T-helper 1 cell treated with Interleukin-12 subunit alpha and Interleukin-12 subunit beta and Interleukin-4 antibody, amounts not matched to agents 30 ng/mL and 1 ng/mL, for 36 hours (primary cell): ENCODE measurements around the gene FKBP4. TPM values are rescaled to one million over a fixed set of nuclear protein-coding genes. Genes with fewer than 3 reads are reported as not detected.

Experiments used
- intact Hi-C: fragments of 100-400 bp; cut with micrococcal nuclease; formaldehyde crosslinking; loops from one replicate; pipeline ENCODE4 v1.15.1; 2024
- total RNA-seq: library from RNA; stranded (reverse); gene quantifications from 2 replicates; pipeline ENCODE4 v1.2.3, GENCODE V29; 2022

The FKBP4 gene
- total RNA-seq, 1 donor from 2014 or later, result 81.5 TPM

DNA sequence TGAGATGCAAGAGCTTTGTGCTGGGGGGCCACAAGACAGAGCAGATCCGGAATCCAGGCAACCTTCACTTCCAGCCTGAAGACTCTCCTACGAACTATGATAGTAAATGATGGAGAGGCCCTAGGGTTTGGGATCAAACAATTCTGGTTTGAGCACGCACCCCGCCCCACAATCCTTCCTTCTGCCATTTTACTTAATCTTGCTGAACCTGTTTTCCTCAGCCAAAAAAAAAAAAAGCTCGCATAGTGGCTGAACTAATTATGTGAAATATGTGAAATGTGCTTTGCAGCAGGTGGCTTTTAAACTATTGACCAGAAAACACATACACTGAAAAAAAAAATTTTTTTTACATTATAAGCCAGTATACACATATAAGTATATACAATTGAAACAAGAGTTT lies 17.0 kb downstream of the FKBP4 start:
- intact Hi-C loops, result loop anchor here (1.0 to 5.0 kb wide), 11 partner anchors 18 to 1727 kb away; partner anchors contain the start of genes DCP1B, FBXL14, FKBP4 and PARP11

DNA sequence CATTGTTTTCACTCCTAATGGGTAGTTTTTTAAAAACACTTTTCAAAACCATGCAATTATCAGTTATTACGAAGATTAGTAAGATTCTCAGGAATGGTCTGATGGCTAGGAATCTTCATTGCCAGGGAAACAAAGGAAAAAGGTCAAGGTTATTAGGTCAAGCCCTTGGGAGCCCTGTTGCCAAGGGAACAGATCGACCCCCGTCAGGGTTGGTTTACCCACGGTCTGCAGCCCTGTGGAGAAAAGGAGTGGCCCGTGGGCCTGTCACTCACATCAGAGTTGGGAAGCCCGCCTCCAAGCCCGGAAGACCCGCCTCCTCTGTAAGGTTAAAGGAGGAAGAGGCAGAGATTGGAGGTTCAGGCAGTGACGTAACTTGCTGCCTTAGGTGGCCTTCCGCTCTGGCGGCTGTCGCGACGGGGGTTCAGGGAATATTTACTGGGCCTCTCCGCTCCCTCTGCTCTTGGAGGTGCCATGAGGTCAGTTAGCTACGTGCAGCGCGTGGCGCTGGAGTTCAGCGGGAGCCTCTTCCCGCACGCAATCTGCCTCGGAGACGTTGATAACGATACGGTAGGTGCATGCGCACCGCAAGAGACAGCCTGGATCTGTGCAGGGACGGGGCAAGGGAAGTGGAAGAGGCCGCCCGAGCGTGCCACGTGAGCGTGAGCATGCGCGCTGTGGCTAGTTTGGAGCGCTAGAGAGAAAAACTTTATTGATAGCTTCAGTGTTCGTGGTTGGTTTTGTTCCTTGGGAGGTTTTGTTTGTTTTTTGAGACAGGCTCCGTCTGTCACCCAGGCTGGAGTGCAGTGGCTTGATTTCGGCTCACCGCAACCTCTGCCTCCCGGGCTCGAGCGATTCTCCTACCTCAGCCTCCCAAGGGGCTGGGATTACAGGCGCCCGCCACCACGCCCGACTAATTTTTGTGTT lies 17.8 kb downstream of the FKBP4 start, which contains the start of gene ITFG2:
TSS of gene ITFG2 (plus strand) at position 379 of the 924 bp plus-strand sequence. CDS start at position 472, 93 bp downstream.
- intact Hi-C loops, result loop anchor here (1.0 to 5.0 kb wide), 15 partner anchors 18 to 1726 kb away; partner anchors contain the start of genes DCP1B, FBXL14, FKBP4 and FOXM1

DNA sequence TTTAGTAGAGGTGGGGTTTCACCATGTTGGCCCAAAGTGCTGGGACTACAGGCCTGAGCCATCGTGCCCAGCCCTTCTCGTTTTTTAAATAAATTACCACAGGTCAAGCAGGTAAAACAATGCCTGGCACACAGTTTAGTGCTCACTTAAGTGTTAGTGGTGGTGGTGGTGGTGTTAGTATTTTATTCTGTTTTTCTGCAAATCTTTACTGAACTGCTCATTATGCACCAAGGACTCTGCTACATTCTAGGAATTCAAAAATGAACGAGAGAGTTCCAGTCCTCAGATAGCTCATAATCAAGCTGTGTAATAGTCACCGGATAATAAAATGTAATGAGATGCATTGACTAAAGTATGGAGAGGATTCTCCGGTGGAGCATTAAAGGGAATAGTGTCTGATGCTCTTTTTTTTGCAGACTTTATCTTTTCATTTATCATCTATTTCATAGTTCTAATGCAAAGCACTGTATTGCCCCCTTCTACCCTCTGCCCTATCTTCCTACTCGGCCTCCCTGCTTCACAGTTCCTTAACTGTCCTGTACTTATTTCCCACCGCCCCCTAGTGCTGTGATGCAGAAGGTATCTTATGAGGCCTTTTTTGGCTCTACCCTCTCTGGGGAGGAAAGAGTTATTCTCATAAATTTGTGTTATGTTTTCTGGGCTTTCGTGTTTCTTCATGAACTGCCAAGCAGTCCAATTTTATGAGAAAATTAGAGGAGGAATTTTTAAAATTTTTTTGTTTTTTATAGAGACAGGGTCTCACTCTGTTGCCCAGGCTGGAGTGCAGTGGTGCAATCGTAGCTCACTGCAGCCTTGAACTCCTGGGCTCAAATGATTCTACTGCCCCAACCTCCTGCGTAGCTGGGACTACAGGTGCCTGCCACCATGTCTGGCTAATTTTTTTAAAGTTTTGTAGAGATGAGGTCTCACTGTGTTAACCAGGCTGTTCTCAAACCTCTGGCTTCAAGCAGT lies 18.7 kb downstream of the FKBP4 start:
- intact Hi-C loops, result loop anchor here (1.0 to 5.0 kb wide), 8 partner anchors 61 to 1725 kb away; partner anchors contain the start of genes FBXL14, FOXM1, PARP11 and RAD51AP1

DNA sequence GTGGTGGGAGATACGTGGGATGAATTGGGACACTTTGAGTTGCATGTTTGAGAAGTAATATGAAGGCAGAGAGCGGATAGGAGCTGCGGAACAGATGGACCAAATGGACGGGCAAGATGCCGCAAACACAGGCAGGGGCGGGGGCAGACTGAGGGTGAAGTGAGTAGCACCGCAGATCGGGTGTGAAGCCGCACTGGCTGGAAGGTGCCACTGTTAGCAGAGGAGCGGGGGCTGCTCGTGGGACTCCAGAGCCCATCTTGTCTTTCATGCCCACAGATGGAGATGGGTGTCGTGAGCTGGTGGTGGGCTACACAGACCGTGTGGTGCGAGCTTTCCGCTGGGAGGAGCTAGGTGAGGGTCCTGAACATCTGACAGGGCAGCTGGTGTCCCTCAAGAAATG lies 25.0 kb downstream of the FKBP4 start:
- intact Hi-C loops, result no loop called here

DNA sequence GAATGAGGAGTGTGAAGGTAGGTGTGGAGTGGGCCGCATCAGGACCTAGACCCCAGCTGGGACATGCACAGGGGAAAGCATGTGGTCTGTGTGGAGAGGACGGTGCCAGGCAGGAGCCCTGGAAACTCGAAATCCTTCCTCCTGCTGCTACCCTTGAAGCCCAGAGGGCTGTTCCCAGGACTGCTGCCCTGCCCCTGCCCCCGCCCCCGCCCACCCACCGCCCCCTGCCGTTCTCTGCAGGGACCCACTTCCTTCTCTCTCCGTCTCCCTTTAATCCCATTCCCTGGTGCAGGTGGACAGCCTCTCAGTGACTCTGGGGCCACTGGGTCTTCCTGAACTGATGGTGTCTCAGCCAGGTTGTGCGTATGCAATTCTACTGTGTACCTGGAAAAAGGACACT lies 25.7 kb downstream of the FKBP4 start:
- intact Hi-C loops, result no loop called here

DNA sequence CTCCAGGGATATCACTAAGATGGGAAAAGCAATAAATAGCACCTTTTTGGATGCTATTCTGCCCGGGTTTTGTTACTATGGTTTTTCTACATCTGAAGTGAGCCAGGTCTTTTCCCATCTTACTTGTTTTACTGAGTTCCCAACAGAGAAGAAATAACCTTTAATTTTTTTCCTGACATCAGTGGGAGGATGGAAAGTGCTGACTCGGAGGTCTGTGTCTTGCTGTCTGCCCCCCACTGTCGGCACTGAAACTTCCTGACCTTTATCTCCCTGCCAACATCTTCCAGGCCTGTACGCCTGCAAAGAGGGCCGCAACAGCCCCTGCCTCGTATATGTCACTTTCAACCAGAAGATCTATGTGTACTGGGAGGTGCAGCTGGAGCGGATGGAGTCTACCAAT lies 28.7 kb downstream of the FKBP4 start:
- intact Hi-C loops, result no loop called here

DNA sequence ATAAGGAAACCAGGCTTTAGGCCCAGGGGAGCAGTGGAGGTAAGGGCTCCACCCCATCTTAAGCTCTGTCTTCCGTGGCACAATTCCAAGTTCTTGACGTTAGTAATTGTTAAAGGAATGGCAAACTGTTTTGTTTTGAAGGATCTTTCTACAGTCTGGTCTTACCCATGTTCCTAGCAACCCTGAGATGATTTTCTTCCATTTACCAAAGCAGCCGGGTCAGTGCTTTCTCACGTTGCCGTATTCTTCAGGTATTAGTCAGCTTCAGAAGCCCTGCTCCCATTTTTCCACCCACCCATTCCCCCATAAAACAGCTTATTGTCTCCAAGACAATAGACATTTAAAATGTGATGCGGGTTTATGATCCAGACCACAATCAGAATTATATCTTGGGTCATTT lies 29.8 kb downstream of the FKBP4 start:
- intact Hi-C loops, result no loop called here

DNA sequence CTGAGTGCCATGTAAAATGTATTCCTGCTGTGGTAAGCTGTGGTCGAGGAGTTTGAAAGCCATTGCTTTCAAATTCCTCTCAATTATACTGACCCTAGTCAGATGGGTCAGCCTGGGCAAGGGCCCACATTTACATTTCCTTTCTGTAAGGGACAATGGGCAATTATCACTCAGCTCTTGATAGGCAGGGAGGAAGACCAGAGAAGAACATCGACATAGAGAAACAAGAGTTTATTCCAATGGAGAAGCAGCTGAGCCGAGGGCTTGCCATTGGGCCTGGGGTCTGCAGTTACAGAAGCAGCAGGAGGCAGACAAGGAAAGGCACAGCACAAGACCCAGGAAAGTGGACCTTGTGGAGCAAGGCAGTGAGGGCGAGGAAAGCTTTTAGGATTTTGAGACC lies 30.4 kb downstream of the FKBP4 start:
- intact Hi-C loops, result no loop called here

DNA sequence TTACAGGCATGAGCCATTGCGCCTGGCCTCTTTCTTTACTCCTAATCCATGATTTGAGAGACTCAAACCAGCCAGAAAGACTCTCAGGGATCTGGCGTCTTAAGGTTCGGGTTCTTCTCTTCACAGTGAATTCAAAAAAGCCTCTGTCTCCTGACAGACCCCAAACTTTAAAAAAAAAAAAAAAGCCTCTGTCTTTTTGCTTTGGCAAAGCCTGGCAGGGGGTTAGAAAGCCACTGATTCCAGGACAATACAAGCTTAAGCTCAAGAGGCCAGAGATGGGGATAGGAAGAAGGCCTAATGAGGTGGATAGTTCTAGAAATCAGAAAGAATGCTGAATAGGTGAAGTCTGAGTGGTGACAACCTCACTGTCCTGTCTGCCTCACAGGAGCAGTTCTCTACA lies 31.3 kb downstream of the FKBP4 start:
- intact Hi-C loops, result no loop called here

DNA sequence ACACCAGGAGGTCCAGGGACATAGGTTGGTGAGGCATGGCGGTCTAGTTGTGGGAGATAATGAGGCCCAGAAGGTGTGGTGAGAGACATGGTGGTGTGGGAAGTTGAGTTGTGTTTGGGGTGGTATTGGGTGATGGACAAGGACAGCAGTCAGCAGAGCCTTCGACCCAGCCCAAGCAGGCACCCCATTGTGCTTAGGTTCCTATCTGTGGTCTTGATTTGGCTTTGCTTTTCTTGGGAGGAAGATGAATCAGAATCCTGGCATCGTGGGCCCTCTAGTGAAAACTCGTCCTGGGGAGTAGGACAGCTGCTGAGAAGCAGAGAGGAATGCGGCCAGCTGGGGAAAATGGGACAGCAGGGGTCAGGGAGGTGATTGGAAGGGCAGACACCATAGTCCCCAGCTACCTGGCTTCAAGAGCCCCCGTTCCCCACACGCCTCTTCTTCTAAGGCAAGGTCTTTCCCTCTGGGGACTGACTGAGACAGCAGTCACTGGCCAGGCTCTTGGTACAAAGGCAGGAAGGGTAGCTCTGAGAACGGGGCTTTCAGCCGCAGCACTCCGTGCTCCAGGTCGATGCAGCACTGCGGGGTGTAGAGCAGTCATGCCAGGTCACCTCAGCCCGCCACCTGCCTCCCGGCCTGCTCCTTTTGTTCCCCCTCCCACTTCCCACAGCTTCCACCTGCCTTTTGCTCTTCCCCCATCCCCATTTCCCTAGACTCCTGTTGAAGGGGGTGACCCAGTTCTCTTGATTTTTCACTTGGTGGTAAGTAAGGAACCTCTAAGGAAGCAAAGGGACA lies 32.1 kb downstream of the FKBP4 start:
- intact Hi-C loops, result no loop called here

DNA sequence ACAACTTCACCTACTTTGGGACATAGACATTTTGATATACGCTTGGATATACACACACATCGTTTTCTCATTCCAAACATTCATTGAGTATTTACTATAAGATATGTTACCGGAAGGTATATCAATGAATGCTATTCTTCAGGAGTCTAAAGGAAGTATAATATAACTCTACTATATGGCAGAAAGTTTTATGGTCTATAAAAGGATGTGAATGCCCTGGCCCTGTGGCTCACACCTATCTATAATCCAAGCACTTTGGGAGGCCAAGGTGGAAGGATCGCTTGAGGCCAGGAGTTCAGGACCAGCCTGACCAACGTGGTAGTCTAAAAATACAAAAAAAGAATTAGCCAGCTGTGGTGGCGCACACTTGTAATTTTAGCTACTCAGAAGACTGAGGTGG lies 34.5 kb downstream of the FKBP4 start:
- intact Hi-C loops, result no loop called here

DNA sequence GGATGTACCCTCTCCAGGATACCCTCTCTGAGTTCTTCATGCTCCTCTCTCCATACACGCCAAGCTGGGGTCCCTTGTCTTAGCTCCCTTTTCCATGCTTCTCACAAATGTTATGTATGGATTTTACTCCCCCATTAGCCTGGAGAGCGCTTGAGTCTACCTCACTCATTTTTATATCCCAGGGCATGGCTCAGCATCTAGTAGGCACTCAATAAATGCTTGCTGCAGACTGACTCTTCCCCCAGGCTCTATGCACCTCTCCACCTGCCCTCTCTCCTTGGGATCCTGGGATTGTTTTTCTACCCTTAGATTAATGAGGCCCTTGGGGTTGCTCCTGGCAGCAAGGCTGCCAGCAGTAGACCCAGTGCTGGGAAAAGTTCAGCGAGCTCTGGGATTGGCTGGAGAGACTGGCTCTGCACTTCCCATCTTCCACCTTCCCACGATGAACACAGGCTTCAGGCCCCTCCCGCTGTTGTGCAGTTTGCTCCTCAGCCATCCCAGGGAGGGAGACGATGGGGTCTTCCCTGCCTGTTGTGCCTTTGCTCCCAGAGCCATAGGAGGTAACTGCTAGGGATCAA lies 37.9 kb downstream of the FKBP4 start:
- intact Hi-C loops, result no loop called here

DNA sequence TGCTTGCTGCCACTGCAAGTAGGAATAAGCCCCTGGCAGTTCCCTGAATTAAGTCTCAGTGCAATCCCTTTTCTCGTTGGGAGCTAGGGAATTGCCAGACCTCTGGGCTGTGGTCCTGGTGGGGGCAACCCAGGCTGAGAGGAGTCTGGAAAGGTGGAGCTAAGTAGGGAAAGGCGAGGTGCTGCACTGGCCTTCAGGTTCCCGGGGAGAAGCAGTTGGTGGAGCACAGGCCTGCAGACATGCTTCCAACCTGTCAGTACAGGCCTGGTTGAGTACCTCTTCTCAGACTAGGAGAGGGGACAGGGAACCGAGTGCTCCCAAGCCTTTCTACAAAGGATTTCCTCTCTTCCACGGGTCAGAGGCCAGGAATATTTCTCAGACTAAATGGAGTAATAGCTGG lies 38.6 kb downstream of the FKBP4 start:
- intact Hi-C loops, result no loop called here

DNA sequence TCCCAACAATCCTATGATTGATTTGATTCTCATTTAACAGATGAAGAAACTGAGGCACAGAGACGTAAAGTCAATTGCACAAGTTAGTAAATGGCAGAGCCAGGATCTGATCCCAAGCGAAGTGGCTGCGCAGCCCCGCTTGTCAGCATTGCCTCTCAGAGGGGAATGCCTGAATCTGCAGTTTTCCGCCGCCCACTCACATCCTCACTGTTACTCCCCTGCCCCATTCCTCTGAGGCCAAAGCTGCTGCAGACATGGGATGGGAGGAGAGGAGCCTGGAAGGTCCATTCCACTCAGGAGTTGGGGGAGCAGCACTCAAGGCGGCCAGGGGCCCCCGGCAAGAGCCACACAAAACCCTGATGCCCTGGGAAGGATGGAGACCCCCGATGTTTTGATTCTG lies 39.0 kb downstream of the FKBP4 start:
- intact Hi-C loops, result no loop called here

DNA sequence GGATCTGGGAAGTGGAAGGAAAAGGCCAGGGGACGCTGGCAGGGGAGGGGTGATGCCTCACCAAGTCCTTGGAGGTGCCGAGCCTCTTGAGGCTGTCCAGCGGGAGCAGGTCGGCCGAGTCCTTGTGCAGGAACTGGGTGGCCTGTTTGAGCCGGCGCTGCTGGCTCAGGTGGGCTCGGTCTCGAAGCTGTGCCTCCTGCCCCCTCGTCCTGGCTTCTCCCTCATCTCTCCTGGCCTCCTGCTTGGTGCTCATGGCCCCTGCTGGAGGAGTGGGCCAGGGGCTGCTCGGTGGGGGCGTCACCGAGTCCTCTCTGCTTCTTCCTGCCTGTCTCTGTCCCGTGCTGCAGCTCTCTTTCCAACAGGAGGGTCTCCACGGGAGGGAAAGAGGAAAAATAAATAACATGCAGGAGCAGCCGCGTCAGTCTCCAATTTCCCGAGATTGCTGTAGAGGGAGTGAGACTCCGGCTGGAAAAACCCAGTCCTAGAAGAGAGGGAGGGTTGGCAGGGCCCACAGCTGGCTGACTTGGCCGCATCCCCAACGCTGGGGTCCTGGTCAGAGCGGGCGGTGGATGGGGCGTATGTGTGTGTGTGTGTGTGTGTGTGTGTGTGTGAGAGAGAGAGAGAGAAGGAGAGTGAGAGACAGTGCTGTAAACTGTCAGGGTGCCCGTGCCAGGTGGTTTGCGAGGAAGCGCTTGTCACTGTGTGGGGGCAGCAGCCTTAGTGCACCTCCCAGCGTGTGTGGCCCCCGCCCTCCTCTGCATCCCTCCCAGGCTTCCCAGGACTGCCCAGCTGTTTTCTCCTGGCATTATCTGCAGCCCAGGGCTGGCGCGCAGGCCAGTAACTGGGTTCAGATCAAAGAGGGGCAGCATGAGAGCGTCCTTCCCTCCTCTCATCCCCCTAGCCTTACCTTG lies 40.1 kb downstream of the FKBP4 start, which contains the start of gene NRIP2:
TSS of gene NRIP2 (minus strand) at position 455 of the 911 bp plus-strand sequence. CDS start at position 403, 52 bp downstream.
- intact Hi-C loops, result no loop called here

DNA sequence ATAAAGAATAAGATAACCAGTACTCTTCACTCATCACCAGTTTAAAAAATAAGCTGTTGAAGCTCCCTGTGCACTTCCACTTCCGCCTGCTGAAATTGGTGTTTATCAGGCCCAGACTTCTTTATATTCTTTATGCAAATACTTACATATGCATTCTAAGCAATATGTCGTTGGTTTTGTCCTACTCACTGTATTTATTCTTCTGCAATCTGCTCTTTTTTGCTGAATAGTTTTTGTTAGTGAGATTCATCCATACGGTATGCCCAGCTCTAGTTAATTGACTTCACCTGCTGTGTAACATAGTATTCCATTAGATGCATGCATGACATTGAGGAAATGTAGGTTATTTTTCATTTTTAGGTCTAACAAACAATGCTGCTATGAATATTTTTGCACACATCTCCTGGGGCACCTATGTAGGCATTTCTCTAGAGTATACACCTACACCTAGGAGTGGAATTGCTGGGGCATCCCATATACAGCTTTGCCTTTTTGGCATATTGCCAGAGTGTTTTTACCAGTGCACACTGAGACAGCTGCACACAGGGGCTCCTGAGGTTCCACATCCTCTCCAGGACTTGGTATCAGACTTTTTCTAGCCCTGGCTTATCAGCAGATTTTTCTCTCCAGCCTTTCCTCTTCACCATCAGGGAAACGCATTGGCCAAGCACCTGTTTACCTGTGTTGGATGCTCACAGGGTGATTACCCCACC lies 41.1 kb downstream of the FKBP4 start:
- intact Hi-C loops, result no loop called here

DNA sequence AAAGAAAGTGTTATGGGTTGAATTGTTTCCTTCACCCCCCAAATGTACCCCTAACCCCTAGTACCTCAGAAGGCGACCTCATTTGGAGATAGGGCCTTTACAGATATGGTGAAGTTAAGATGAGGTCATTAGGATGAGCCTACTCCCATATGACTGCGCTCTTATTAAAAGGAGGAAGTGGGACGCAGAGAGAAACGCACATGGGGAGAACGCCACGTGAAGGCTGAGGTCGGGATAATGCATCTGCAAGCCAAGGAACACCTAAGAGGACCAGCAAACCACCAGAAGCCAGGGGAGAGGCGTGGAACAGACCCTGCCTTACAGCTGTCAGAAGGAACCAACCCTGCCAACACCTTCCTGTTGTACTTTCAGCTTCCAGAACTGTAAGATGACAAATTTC lies 41.8 kb downstream of the FKBP4 start:
- intact Hi-C loops, result no loop called here

DNA sequence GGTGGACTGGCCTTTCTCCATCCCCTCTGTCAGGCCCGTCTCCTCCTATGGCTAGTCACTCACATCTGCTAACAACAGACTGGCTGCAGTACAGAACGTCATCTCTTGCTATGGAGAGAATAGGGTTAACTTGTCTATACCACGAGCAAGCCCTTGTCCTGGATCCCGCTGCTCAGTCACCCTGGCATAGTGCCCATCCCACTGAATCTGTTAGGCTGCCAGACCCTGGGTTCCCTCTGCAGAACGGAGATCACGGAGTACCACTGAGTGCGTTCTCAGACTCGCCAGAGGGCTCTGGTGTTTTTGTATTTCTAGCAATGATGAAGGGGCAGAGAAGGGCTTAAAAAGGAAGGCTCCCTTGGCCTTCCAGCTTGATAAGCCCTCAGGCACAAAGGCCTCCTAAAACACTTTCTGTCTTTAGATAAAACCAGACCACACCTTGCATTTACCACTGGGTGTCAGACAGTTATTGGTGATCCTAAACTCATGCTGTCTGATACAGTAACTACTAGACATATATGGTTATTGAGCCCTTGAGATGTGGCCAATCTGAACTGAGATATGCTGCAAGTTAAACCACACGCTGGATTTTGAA lies 46.4 kb downstream of the FKBP4 start:
- intact Hi-C loops, result no loop called here
